A549 (cell line): ENCODE measurements around the gene IL6ST. TPM values are rescaled to one million over a fixed set of nuclear protein-coding genes. Genes with fewer than 3 reads are reported as not detected.

ENCODE experiments used
- ATAC-seq, 2 experiments: fragments of 200-7000 bp in 1 of 2; fragments of >200 bp in 1 of 2; cut with Nextera tagmentation in 1 of 2; cut with Tn5 transposase in 1 of 2; 3 replicates each; pipeline versions ENCODE4 v1.8.0 to v1.9.1; 2018 to 2020; ENCODE audit warnings: mild to moderate bottlenecking in 1 of 2, moderate library complexity in 1 of 2
- CTCF ChIA-PET: fragments of 300-600 bp; sonication (Branson Sonifier 250); formaldehyde crosslinking; extraction: SDS; loops from one replicate; lab custom pipeline; 2021; ENCODE audit warnings: antibody characterized with exemption, inconsistent platforms; lab: Yijun Ruan, JAX
- POLR2A ChIA-PET: fragments of 350-600 bp; formaldehyde crosslinking; extraction: SDS; loops from one replicate; lab custom pipeline; 2021; ENCODE audit warnings: antibody characterized with exemption, inconsistent platforms; lab: Yijun Ruan, JAX
- DNase-seq, 2 experiments: peaks; one replicate each; pipeline versions ENCODE4 v3.0.0 to v3.0.0-alpha.2; 2011 to 2016; ENCODE audit warnings: low read depth in 1 of 2, low spot score in 1 of 2
- FAIRE-seq: peaks from 2 replicates; lab custom pipeline; 2011; peaks lifted over from hg19 to GRCh38; lab: Jason Lieb, UNC
- H3K27ac ChIP-seq, 2 experiments: fragments of >200 bp; sonication (Bioruptor Twin); formaldehyde crosslinking; 3 replicates each; pipeline ENCODE4 v1.5.1; 2016 to 2017
- H3K4me1 ChIP-seq: fragments of >200 bp; sonication (Bioruptor Twin); formaldehyde crosslinking; 3 replicates; pipeline ENCODE4 v1.6.1; 2016
- H3K4me2 ChIP-seq: fragments of >200 bp; sonication (Bioruptor Twin); formaldehyde crosslinking; 3 replicates; pipeline ENCODE4 v1.6.1; 2016
- H3K4me3 ChIP-seq: fragments of >200 bp; sonication (Bioruptor Twin); formaldehyde crosslinking; 3 replicates; pipeline ENCODE4 v1.5.1; 2016
- H3K9me3 ChIP-seq: fragments of >200 bp; sonication (Bioruptor Twin); formaldehyde crosslinking; 3 replicates; pipeline ENCODE4 v1.6.1; 2016
- BHLHE40 ChIP-seq: IDR thresholded peaks from 2 replicates; pipeline ENCODE4 v1.6.1; 2012; ENCODE audit warnings: low read depth, low read length, inconsistent platforms
- CBX8 ChIP-seq: fragments of 200-600 bp; sonication (generic); IDR thresholded peaks from 2 replicates; pipeline ENCODE4 v1.6.1; 2016
- CEBPB ChIP-seq, 2 experiments: fragments of >200 bp in 1 of 2; sonication (Bioruptor Twin) in 1 of 2; formaldehyde crosslinking in 1 of 2; IDR thresholded peaks; 2 replicates each; pipeline ENCODE4 v1.6.1; 2012 to 2016
- EHF ChIP-seq: fragments of 250-450 bp; sonication (Bioruptor Pico); IDR thresholded peaks from 2 replicates; pipeline ENCODE4 v1.5.0; 2020; ENCODE audit warnings: mild to moderate bottlenecking
- EHMT2 ChIP-seq: fragments of 200-600 bp; sonication (generic); IDR thresholded peaks from 2 replicates; pipeline ENCODE4 v1.6.1; 2016; ENCODE audit warnings: antibody characterized with exemption, low read depth, mild to moderate bottlenecking, moderate library complexity
- ESRRA ChIP-seq: fragments of 150-350 bp; IDR thresholded peaks from 2 replicates; pipeline ENCODE4 v1.6.1; 2014; ENCODE audit warnings: mild to moderate bottlenecking, low read length, borderline replicate concordance
- FOXS1 ChIP-seq: fragments of 250-450 bp; sonication (Bioruptor Pico); IDR thresholded peaks from 2 replicates; pipeline ENCODE4 v1.5.0; 2020; ENCODE audit warnings: mild to moderate bottlenecking, moderate library complexity
- HDAC2 ChIP-seq: fragments of 200-600 bp; sonication (generic); IDR thresholded peaks from 2 replicates; pipeline ENCODE4 v1.6.1; 2016
- HEYL ChIP-seq: fragments of 250-450 bp; sonication (Bioruptor Pico); IDR thresholded peaks from 2 replicates; pipeline ENCODE4 v1.8.0; 2021; ENCODE audit warnings: mild to moderate bottlenecking, moderate library complexity
- HOXA7 ChIP-seq: fragments of 250-450 bp; sonication (Bioruptor Pico); IDR thresholded peaks from 2 replicates; pipeline ENCODE4 v1.5.0; 2020; ENCODE audit warnings: mild to moderate bottlenecking, moderate library complexity
- HOXB5 ChIP-seq: fragments of 250-450 bp; sonication (Bioruptor Pico); IDR thresholded peaks from 2 replicates; pipeline ENCODE4 v1.5.0; 2020; ENCODE audit warnings: mild to moderate bottlenecking, moderate library complexity
- JUN ChIP-seq, 2 experiments: fragments of >200 bp; sonication (Bioruptor Twin); formaldehyde crosslinking; IDR thresholded peaks; 2 replicates in 1 of 2; 3 replicates in 1 of 2; pipeline ENCODE4 v1.6.1; 2016 to 2017
- MAZ ChIP-seq: fragments of 150-350 bp; IDR thresholded peaks from 2 replicates; pipeline ENCODE4 v1.6.1; 2014; ENCODE audit warnings: antibody characterized with exemption, low read depth, low read length, borderline replicate concordance
- MYC ChIP-seq: IDR thresholded peaks from 2 replicates; pipeline ENCODE4 v1.6.1; 2012; ENCODE audit warnings: mild to moderate bottlenecking, inconsistent platforms, low read length, improper control_type of control experiment, borderline replicate concordance
- NFE2L2 ChIP-seq: fragments of 150-350 bp; conservative IDR thresholded peaks from 2 replicates; pipeline ENCODE4 v1.6.1; 2014; ENCODE audit warnings: low read length
- PHF8 ChIP-seq: fragments of 200-600 bp; sonication (generic); IDR thresholded peaks from 2 replicates; pipeline ENCODE4 v1.6.1; 2016; ENCODE audit warnings: low read depth, mild to moderate bottlenecking, antibody characterized with exemption, moderate library complexity, borderline replicate concordance
- POLR2AphosphoS2 ChIP-seq: conservative IDR thresholded peaks from 2 replicates; pipeline ENCODE4 v1.6.1; 2012; ENCODE audit warnings: low read length, improper control_type of control experiment, inconsistent platforms
- RAD21 ChIP-seq, 2 experiments: fragments of >200 bp in 1 of 2; sonication (Bioruptor Twin) in 1 of 2; formaldehyde crosslinking in 1 of 2; IDR thresholded peaks in 1 of 2; conservative IDR thresholded peaks in 1 of 2; 2 replicates in 1 of 2; 3 replicates in 1 of 2; pipeline ENCODE4 v1.6.1; 2012 to 2018; ENCODE audit warnings: inconsistent platforms in 1 of 2
- RARB ChIP-seq: fragments of 250-450 bp; sonication (Bioruptor Pico); IDR thresholded peaks from 2 replicates; pipeline ENCODE4 v1.8.0; 2021; ENCODE audit warnings: mild to moderate bottlenecking, moderate library complexity
- RFX5 ChIP-seq: fragments of 450-650 bp; IDR thresholded peaks from 2 replicates; pipeline ENCODE4 v1.7.1; 2014; ENCODE audit warnings: antibody characterized with exemption, mild to moderate bottlenecking, moderate library complexity
- SMC3 ChIP-seq: fragments of >200 bp; sonication (Bioruptor Twin); formaldehyde crosslinking; IDR thresholded peaks from 3 replicates; pipeline ENCODE4 v1.6.1; 2018; ENCODE audit warnings: inconsistent platforms
- SREBF2 ChIP-seq: fragments of 450-650 bp; IDR thresholded peaks from 2 replicates; pipeline ENCODE4 v1.6.1; 2014; ENCODE audit warnings: mild to moderate bottlenecking, moderate library complexity
- TFCP2L1 ChIP-seq: fragments of 250-450 bp; sonication (Bioruptor Pico); IDR thresholded peaks from 2 replicates; pipeline ENCODE4 v1.5.0; 2021; ENCODE audit warnings: mild to moderate bottlenecking
- TP53 ChIP-seq: fragments of 250-450 bp; sonication (Bioruptor Pico); IDR thresholded peaks from 2 replicates; pipeline ENCODE4 v1.5.0; 2021; ENCODE audit warnings: mild to moderate bottlenecking, moderate library complexity
- ZFP36 ChIP-seq: fragments of 450-650 bp; IDR thresholded peaks from 2 replicates; pipeline ENCODE4 v1.6.1; 2014; ENCODE audit warnings: borderline replicate concordance; ENCODE audit not compliant: partially characterized antibody
- ZSCAN20 ChIP-seq: fragments of 250-450 bp; sonication (Bioruptor Pico); IDR thresholded peaks from 2 replicates; pipeline ENCODE4 v1.8.0; 2022; ENCODE audit warnings: mild to moderate bottlenecking, moderate library complexity
- WGBS: methylation state at CpG from one replicate; pipeline ENCODE4 v1.1.6; 2017; ENCODE audit errors: missing lambda C conversion rate; 5-methylcytosine and 5-hydroxymethylcytosine counted together
- polyA plus RNA-seq, 4 experiments: library from polyadenylated mRNA; depleted of rRNA in 3 of 4; stranded (reverse); fragments of >200 nt; fragmentation: RNase III in 1 of 4; extraction: RNeasy Plus Mini Kit Qiagen cat#74134 plus additional on column Dnase treatment in 1 of 4; gene quantifications; 2 replicates in 3 of 4; 3 replicates in 1 of 4; pipeline ENCODE4 v1.2.3, GENCODE V29; 2011 to 2017
- TF ChIP-seq, protein P1 (sequence below): fragments of 200-600 bp; sonication (generic); IDR thresholded peaks from 2 replicates; pipeline ENCODE4 v1.6.1; 2016; ENCODE audit warnings: antibody characterized with exemption, mild to moderate bottlenecking, moderate library complexity
- TF ChIP-seq, protein P2 (sequence below): fragments of 150-350 bp; IDR thresholded peaks from 2 replicates; pipeline ENCODE4 v1.6.1; 2014; ENCODE audit warnings: low read depth, mild to moderate bottlenecking, low read length
- TF ChIP-seq, protein P3 (sequence below): IDR thresholded peaks from 2 replicates; pipeline ENCODE4 v1.6.1; 2012
- TF ChIP-seq, protein P4 (sequence below): fragments of >200 bp; sonication (Bioruptor Twin); formaldehyde crosslinking; IDR thresholded peaks from 2 replicates; pipeline ENCODE4 v1.6.1; 2016
- TF ChIP-seq, protein P5 (sequence below): IDR thresholded peaks from 2 replicates; pipeline ENCODE4 v1.6.1; 2012
- TF ChIP-seq, protein P6 (sequence below): fragments of 250-450 bp; sonication (Bioruptor Pico); IDR thresholded peaks from 2 replicates; pipeline ENCODE4 v1.5.0; 2021; ENCODE audit warnings: mild to moderate bottlenecking, moderate library complexity, borderline replicate concordance

IL6ST gene
- polyA plus RNA-seq, 2 of the 4 experiments (the other 2 are of a cell fraction): 46.2 to 183 TPM

DNA sequence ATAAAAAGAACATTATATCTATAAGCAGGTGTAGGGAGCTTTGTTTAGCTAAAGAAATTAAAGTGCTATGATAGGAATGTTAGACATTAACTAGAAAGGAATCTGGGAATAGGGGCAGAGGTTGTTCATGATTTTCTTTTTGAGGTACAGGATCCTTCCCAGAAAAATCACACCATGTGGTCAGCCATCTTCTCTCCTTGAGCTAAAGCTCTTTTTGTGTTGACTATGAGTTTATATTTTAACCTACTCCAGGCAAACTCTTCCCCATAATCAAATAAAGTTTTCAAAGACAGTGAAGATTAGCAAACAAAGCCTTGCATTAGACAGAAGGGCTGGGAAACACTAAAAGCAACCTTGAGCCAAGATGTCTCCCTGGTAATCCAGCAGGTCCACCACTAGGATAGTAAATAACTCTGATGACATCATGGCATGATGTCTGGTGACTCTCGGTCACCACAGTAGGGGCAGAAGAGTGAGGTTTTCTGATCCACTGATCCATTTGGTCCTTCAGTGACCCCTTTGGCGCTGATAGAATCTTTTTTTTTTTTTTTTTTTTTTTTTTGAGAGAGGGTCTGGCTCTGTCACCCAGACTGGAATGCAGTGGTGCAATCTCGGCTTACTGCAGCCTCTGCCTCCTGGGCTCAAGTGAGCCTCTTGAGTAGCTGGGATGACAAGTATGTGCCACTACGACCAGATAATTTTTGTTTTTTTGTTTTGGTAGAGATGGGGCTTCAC is 30.6 kb upstream of the IL6ST start (continued):
- 0 out of 2 replicates have a peak, but pooled peaks have one; percentile 45 for TF ChIP-seq HOXB5 (CRISPR knock-in tag)
- TF ChIP-seq TFCP2L1 (CRISPR knock-in tag): no peak
- TF ChIP-seq, protein P1, sequence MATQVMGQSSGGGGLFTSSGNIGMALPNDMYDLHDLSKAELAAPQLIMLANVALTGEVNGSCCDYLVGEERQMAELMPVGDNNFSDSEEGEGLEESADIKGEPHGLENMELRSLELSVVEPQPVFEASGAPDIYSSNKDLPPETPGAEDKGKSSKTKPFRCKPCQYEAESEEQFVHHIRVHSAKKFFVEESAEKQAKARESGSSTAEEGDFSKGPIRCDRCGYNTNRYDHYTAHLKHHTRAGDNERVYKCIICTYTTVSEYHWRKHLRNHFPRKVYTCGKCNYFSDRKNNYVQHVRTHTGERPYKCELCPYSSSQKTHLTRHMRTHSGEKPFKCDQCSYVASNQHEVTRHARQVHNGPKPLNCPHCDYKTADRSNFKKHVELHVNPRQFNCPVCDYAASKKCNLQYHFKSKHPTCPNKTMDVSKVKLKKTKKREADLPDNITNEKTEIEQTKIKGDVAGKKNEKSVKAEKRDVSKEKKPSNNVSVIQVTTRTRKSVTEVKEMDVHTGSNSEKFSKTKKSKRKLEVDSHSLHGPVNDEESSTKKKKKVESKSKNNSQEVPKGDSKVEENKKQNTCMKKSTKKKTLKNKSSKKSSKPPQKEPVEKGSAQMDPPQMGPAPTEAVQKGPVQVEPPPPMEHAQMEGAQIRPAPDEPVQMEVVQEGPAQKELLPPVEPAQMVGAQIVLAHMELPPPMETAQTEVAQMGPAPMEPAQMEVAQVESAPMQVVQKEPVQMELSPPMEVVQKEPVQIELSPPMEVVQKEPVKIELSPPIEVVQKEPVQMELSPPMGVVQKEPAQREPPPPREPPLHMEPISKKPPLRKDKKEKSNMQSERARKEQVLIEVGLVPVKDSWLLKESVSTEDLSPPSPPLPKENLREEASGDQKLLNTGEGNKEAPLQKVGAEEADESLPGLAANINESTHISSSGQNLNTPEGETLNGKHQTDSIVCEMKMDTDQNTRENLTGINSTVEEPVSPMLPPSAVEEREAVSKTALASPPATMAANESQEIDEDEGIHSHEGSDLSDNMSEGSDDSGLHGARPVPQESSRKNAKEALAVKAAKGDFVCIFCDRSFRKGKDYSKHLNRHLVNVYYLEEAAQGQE: no peak
- TF ChIP-seq, protein P2, sequence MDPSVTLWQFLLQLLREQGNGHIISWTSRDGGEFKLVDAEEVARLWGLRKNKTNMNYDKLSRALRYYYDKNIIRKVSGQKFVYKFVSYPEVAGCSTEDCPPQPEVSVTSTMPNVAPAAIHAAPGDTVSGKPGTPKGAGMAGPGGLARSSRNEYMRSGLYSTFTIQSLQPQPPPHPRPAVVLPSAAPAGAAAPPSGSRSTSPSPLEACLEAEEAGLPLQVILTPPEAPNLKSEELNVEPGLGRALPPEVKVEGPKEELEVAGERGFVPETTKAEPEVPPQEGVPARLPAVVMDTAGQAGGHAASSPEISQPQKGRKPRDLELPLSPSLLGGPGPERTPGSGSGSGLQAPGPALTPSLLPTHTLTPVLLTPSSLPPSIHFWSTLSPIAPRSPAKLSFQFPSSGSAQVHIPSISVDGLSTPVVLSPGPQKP: no peak
- TF ChIP-seq HDAC2: no peak
- no peak for TF ChIP-seq HOXA7 (CRISPR knock-in tag)
- no peak for TF ChIP-seq MYC
- no peak for TF ChIP-seq POLR2AphosphoS2
- TF ChIP-seq SREBF2: no peak
- TF ChIP-seq MAZ: no peak
- TF ChIP-seq, protein P3, sequence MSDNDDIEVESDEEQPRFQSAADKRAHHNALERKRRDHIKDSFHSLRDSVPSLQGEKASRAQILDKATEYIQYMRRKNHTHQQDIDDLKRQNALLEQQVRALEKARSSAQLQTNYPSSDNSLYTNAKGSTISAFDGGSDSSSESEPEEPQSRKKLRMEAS: peak; percentile 30; the same call in 1 of the 2 replicates
- TF ChIP-seq FOXS1: no peak
- TF ChIP-seq TP53 (CRISPR knock-in tag): no peak
- no peak for TF ChIP-seq EHMT2
- no peak for TF ChIP-seq HEYL (CRISPR knock-in tag)
- TF ChIP-seq SMC3: no peak

DNA sequence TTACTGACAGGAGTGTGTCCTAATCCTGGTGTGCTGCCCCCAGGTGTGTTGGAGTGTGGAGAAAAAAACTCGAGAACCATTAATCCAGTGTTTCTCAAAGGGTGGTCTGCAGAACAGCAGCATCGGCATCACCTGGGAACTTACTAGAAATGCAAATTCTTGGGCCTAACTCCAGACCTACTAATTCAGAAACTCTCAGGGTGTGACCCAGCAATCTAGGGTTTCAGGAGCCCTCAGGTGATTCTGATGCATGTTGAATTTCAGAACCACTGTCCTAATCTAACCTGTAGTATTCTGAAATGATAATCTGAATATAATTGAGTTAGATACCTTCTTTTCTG is 30.0 kb upstream of the IL6ST start:
- peak overlapping the region; percentile 70 to 79 for H3K27ac ChIP-seq
- POLR2A ChIA-PET: no interaction called here

More for the DNA sequence above, 30.0 kb upstream of the IL6ST start:
- no peak overlapping the region for H3K4me3 ChIP-seq
- CTCF ChIA-PET: interaction anchor here (0.7 to 1.7 kb wide), 2 partner anchors 176 to 249 kb away, joined by 3 to 6 read pairs; no protein-coding TSS in a partner anchor
- no peak for FAIRE-seq
- TF ChIP-seq HDAC2: no peak
- TF ChIP-seq, protein P4, sequence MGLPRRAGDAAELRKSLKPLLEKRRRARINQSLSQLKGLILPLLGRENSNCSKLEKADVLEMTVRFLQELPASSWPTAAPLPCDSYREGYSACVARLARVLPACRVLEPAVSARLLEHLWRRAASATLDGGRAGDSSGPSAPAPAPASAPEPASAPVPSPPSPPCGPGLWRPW: no peak
- TF ChIP-seq RFX5: no peak
- TF ChIP-seq ESRRA: no peak
- TF ChIP-seq ZFP36: no peak
- no peak for TF ChIP-seq ZSCAN20 (CRISPR knock-in tag)
- no peak for TF ChIP-seq RAD21 (conservative IDR thresholded peaks at IDR 0.05 in 1 of 2, IDR thresholded peaks at IDR 0.05 in 1 of 2)
- no peak for TF ChIP-seq JUN (IDR thresholded peaks at IDR 0.05)
- no peak for TF ChIP-seq SREBF2
- TF ChIP-seq CEBPB (IDR thresholded peaks at IDR 0.05): no peak
- TF ChIP-seq EHF (CRISPR knock-in tag): no peak
- TF ChIP-seq, protein P5, sequence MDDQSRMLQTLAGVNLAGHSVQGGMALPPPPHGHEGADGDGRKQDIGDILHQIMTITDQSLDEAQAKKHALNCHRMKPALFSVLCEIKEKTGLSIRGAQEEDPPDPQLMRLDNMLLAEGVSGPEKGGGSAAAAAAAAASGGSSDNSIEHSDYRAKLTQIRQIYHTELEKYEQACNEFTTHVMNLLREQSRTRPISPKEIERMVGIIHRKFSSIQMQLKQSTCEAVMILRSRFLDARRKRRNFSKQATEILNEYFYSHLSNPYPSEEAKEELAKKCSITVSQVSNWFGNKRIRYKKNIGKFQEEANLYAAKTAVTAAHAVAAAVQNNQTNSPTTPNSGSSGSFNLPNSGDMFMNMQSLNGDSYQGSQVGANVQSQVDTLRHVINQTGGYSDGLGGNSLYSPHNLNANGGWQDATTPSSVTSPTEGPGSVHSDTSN: no peak
- TF ChIP-seq RARB: no peak
- TF ChIP-seq CBX8: no peak
- no peak for TF ChIP-seq PHF8
- TF ChIP-seq BHLHE40: no peak
- TF ChIP-seq, protein P6, sequence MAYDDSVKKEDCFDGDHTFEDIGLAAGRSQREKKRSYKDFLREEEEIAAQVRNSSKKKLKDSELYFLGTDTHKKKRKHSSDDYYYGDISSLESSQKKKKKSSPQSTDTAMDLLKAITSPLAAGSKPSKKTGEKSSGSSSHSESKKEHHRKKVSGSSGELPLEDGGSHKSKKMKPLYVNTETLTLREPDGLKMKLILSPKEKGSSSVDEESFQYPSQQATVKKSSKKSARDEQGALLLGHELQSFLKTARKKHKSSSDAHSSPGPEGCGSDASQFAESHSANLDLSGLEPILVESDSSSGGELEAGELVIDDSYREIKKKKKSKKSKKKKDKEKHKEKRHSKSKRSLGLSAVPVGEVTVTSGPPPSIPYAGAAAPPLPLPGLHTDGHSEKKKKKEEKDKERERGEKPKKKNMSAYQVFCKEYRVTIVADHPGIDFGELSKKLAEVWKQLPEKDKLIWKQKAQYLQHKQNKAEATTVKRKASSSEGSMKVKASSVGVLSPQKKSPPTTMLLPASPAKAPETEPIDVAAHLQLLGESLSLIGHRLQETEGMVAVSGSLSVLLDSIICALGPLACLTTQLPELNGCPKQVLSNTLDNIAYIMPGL: no peak
- TF ChIP-seq NFE2L2: no peak
- TF ChIP-seq HOXB5 (CRISPR knock-in tag): no peak
- TF ChIP-seq, all 56 proteins: peak for 0
- no peak for DNase-seq
- no peak for ATAC-seq
- Histone ChIP-seq H3K4me1 (peaks cover 39% of the 10 kb centered on the region), H3K9me3 (no peaks in the 10 kb centered on the region), H3K4me2 (peak overlapping the region; percentile 55)
- 72% methylated on average over 2 of the region's 2 CpGs for WGBS
